GM20000 (cell line): ENCODE data around the gene CRHR2.

Experiments used
- DNase-seq: peaks from one replicate; pipeline ENCODE4 v3.0.0; 2012; ENCODE audit warnings: low spot score
- CTCF ChIP-seq: IDR thresholded peaks from 2 replicates; pipeline ENCODE4 v1.5.1; 2012; ENCODE audit warnings: mild to moderate bottlenecking, control low read depth; ENCODE audit errors: extremely low read depth, missing control alignments

Gene CRHR2

GRCh38 chr7:30605832-30606231 lies 76.4 kb downstream of the CRHR2 start:
- no peak for DNase-seq
- no peak for TF ChIP-seq CTCF

- DNase-seq: no peak
- TF ChIP-seq CTCF: no peak
Observed at GRCh38 chr7:30604901-30605300, 77.4 kb downstream of the CRHR2 start.
